NCI-H2107 (cell line): ENCODE measurements around the gene ZNF683.

ENCODE experiments used
- DNase-seq: peaks from one replicate; lab custom pipeline; 2025; lab: John Stamatoyannopoulos, UW

Gene ZNF683

DNA sequence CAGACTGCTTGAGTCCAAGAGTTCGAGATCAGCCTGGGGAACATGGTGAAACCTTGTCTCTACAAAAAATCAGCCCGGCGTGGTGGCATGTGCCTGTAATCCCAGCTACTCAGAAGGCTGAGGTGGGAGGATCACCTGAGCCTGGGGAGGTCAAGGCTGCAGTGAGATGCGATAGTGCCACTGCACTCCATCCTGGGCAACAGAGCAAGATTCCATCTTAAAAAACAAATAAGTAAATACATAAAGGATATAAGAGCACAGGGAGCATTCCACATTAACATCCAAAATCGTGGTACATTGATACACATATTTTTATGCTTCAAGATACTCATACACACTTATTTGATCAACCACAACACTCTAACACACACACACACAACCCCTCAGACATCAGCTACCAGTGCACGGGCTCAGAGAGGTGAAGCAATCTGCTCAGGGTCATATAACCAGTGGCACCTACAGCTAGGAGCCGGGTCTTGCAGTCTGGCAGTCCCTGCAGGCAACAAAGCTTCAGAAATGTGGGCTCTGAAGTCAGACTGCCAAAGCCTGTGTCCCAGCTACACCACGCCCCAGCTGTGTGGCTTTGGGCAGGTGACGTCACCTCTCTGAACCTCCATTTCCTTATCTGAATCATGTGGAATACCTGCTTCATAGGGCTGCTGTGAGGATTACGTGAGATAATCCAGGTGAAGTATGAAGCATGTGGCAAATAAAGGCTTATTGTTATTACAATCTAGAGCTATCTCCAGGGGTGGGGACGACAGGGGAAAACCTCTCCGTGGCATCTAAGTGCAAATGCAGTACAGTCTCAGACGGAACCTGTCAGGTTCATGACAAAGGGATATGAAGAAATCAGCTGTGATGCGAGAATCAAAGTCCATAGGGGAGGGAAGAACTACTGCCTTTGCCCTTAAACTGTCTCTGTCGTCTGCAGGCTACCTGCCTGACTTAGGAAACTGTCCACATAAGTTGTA lies 13.9 kb downstream of the ZNF683 start:
- DNase-seq, result no peak

DNA sequence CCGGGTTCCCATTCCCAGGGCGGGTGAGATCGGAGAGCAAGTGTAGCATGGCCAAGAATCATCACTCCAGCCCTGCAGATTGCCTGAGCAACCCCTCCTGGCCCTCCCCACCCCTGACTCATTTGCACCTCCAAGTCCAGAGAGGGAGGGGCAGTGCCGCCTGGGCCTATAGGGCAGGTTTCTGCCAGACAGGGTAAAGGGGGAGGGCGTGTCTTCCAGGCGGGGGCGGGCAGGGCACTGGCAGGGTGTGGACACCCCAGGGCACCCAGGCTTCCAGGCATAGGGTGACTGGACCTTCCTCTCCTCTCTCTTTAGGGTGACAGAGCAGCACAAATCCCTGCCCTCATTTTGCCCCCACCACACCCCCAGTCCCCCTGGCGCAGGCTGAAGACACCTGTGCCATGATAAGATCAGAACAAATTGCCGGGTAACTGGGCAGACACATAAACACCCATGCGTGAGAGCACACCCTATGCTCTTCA lies 15.4 kb downstream of the ZNF683 start:
- no peak for DNase-seq

GRCh38 chr1:26356106-26356505 lies 16.4 kb downstream of the ZNF683 start:
- no peak for DNase-seq

- no peak for DNase-seq
Observed at GRCh38 chr1:26354972-26355371, 17.6 kb downstream of the ZNF683 start.

DNA sequence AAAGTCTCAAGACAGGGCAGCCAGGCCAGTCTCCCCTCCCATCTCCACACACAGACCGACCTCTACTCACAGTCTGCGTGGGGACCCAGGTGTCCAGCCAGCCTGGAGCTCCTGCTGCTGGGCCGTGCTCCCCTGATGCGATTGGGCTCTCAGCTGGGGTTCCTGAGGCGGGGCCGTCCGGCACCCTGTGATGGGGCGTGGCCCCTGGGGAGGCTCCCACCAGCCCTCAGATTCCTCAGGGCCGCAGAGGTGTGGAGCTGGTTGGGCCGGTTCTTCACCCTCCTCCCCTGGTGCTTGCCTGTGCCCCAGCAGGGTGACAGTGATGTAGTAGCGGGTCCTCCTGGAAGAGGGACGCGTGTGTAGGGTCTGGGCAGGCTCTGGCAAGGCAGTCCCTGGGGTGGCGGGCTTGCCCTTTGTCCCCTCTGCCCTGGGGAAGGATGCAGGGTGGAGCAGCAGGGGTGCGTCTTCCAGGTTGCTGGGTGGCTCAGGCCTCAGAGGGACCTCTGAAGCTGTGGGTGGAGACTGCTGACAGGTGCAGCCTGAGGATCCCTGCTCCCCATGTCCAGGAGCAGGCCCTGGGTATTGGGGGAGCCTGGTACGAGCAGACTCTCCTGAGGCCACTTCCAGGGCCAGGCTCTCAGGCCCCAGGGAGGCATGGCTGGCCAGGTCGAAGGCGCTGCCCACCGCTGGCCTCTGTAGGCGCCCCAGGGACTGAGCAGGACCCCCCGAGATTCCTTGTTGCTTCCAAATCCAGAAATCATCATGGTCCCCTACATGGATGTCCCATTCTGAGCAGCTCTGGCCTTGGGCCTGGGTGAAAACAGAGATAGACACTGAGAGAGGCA lies 18.4 kb downstream of the ZNF683 start, which contains the start of gene CRYBG2:
Gene CRYBG2 (minus strand): TSS at position 155 of the 845 bp plus-strand sequence. CDS start 7,473 bp downstream, outside the sequence.
- DNase-seq, result no peak

DNA sequence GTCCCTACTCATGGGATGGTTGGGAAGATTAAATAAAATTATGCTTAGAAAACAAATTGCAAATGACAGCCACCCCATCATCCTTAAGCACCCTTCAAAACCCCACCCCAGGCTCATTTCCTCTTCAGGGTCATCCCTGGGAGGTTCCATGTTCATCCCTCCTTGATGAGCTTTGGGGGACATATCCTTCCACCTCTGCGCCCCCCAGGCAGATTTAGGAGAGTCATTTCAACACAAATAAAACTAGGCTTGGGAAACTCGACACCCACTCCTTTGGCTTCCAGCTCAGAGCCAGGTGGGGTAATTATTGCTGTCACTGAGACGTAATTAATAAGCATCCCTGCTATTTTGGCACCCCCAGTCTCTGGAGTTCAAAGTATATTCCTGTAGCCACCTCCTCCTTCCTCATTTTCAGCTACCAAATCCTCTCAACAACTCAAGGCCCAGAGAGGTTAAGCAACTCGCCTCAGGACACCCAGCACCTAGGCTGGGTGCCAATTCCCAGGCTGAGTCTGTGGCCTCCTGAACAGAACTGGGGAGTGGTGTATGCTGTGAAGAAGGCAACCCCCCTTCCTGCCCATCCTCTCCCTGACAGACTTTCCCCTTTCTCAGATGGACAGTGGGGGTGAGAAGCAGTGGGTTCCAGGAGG lies 19.2 kb downstream of the ZNF683 start:
- DNase-seq, result no peak

- DNase-seq, result no peak
Observed at GRCh38 chr1:26352338-26352679, 20.2 kb downstream of the ZNF683 start.

DNA sequence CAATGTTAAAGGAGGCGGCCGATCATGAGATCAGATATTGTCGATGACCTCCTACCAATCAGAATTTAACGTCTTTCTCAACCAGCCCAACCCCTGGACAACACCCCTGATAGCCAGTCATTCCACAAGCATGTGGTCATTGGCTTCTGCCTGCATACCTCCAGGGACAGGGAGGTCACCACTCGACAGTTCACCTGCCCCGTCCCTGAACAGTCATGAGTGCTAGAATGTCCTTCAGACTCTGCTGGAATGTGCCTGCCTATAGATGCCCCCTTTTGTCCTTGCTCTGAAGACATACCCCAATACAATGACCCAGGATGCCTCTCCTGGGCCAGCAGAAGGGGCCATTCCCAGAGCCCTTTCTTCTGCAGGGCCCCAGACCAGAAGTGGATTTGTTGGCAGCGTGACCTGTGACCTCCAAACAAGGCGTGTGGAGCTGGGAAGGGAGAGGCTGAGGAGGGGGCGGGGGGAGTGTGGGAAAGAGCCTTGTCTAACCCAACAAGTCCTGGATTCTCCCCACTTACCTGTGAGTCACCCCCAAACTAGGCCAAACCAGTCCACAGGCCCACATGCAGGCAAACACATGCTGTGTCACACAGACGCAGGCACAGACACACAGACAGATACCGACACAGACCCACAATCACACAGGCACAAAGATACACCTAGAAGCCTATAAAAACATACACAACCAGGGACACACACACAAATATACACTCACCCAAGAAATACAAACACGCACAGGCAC lies 20.8 kb downstream of the ZNF683 start:
- DNase-seq, result no peak

DNA sequence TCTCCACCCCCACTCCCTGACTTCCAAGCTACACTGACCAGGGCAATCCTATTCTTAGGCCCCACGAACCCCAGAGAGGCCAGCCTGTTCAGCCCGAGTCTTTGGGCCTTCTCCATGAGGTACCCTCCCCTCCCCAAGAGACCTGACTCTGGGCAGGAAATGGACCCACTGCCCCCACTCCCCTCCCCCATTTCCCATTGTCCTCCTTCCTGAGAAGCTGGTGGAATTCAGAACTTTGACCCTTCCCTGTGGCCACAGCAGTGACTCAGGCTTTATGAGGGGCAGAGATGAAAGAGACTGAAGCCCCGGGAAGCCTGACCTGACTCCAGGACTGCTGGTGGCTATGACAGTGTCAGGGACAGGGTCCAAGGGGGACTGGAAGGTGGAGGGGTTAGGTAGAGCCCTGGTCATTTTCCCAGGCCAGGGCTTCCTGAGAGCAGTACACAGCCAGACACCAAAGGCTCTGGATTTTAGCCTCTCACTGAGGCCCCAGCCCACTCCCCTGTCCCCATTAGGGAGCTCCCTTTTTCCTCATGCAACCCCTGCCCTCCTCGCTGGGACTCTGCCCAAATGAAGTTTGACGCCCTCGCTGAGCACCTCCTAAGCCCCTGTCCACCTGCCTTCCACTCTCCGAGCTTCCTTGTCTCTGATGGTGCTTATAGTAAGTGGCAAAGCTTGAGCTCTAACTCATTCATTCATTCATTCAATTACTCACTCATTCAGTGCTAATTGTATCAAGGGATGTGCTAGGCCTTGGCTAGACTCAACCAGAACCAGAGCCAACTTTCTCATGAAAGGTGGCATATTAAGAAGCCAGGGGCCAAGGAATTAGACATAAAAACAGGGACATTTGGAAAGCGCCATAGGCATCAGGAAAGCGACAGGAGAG lies 21.6 kb downstream of the ZNF683 start:
- no peak for DNase-seq

GRCh38 chr1:26350343-26350700 lies 22.2 kb downstream of the ZNF683 start:
- no peak for DNase-seq

- no peak for DNase-seq
Observed at GRCh38 chr1:26349877-26350244, 22.7 kb downstream of the ZNF683 start.

DNA sequence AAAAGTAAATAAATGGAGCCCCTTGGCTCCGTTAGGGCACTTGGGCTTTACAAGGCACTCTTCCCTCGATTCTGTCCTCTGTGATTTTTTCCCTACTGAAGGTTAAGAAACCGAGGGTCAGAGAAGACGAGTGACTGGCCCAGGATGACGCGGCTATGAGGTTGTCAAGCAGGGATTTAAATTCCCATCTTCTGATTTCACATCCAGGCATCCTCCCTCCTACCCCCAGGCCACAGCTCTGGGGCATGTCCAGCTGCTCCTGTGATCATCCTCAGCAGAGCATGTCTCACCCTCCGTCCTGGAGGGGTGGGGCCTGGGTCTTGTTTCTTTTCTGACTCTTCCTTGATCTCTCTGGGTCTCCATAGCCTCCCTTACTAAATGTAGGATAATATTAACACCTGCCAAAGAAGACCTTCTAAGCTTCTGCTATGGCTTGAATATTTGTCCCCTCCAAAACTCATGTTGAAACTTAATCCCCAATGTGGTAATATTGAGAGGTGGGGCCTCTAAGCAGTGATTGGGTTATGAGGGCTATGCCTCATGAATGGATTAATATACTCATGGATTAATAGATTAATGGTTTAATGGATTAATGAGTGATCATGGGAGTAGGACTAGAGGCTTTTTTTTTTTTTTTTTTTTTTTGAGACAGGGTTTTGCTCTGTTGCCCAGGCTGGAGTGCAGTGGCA lies 23.2 kb downstream of the ZNF683 start:
- DNase-seq, result no peak

- no peak for DNase-seq
Observed at GRCh38 chr1:26346274-26347033, 26.1 kb downstream of the ZNF683 start.

- DNase-seq, result no peak
Observed at GRCh38 chr1:26345718-26346117, 26.8 kb downstream of the ZNF683 start.

- no peak for DNase-seq
Observed at GRCh38 chr1:26344147-26344920, 28.2 kb downstream of the ZNF683 start.

DNA sequence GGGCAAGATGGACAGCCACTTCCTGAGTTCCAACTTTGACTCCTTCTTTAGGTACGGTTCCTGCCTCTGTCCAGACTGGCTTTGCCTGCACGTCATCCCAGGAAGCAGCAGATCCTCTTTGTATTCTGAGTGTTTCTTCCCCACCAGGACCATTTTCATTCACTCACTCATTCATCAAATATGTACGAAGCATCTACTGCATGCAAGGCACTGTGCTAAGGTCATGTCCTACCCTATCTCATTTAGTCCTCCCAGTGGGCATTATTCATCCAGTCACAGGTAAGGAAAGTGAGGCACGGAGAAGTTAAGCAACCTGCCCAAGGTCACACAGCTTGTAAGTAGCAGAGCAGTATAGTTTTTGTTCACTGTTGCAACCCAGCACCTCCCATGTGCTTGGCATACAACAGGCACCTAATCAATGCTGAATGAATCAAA lies 32.5 kb downstream of the ZNF683 start:
- no peak for DNase-seq

GRCh38 chr1:26338670-26339069 lies 33.9 kb downstream of the ZNF683 start:
- no peak for DNase-seq

DNA sequence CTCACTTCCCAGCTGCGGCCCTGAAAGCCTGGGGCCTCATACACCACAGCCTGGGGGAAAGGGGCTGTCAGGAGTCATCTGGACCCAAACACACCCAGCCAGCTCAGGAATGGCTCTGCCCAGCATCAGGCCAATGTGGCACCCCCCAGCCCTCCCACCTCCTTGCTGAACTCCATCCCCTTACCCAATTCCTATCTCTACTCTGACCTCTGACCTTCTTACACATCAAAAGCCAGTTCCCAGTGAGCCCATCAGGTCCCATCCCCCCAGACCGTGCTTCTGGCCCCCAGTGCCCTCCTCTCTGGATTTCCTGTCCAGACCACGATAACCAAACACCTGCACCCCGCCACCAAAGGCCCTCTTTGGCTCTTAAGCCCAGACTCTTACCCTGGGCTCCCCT lies 34.9 kb downstream of the ZNF683 start:
- no peak for DNase-seq

DNA sequence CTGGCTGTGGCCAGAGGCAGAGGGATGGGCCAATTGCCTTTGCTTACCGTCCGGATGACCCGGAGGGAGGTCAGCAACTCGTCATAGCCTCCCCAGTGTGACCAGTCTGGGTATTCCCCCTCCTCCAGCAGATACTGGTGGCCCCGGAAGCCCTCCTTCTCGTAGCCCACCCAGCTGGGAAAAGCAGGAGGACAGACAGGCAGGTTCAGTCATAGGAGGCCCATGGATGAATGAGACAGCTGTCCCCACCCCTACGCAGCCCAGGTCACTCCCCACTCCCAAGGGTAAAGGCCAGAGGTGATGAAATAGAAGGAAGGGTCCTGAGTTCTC lies 35.4 kb downstream of the ZNF683 start:
- no peak for DNase-seq
